Panc1 (cell line): ENCODE results near the gene CENPB. TPM values are rescaled to one million over a fixed set of nuclear protein-coding genes. Genes with fewer than 3 reads are reported as not detected.

Source experiments
- ATAC-seq: fragments of 200-7000 bp; cut with Tn5 transposase; 2 replicates; pipeline ENCODE4 v1.9.1; 2020; ENCODE audit warnings: mild to moderate bottlenecking, moderate library complexity
- BruUV-seq: library from RNA; stranded (reverse); fragments of 400-500 nt; replicated peaks from 2 replicates; lab custom pipeline; 2021; lab: Mats Ljungman, UMichigan
- CTCF ChIA-PET: fragments of 300-600 bp; sonication (Branson Sonifier 250); formaldehyde crosslinking; loops from one replicate; lab custom pipeline; 2022; ENCODE audit warnings: antibody characterized with exemption; lab: Charles Lee
- POLR2A ChIA-PET: fragments of 300-600 bp; sonication (Branson Sonifier 250); formaldehyde crosslinking; loops from one replicate; lab custom pipeline; 2022; ENCODE audit warnings: antibody characterized with exemption; lab: Charles Lee
- DNase-seq: peaks from one replicate; pipeline ENCODE4 v3.0.0-alpha.2; 2010; ENCODE audit warnings: low read depth, low spot score
- H3K27ac ChIP-seq: 2 replicates; pipeline ENCODE4 v1.5.1; 2011; ENCODE audit warnings: mild to moderate bottlenecking, low read length, inconsistent platforms
- H3K27me3 ChIP-seq: fragments of 200-500 bp; sonication (Bioruptor generic); 2 replicates; pipeline ENCODE4 v1.6.0; 2014; ENCODE audit warnings: low read length, inconsistent platforms; ENCODE audit not compliant: control insufficient read depth, insufficient read depth
- H3K36me3 ChIP-seq: fragments of 200-500 bp; sonication (Bioruptor generic); 2 replicates; pipeline ENCODE4 v1.5.1; 2014; ENCODE audit warnings: inconsistent platforms, mild to moderate bottlenecking, low read length, moderate library complexity; ENCODE audit not compliant: control insufficient read depth, insufficient read depth
- H3K4me1 ChIP-seq: 2 replicates; pipeline ENCODE4 v1.5.1; 2011; ENCODE audit warnings: inconsistent platforms, mild to moderate bottlenecking, low read length, moderate library complexity; ENCODE audit not compliant: control insufficient read depth, insufficient read depth
- H3K4me3 ChIP-seq, 2 experiments: 2 replicates each; pipeline ENCODE4 v1.5.1; 2011 to 2012; ENCODE audit warnings: low read depth in 2 of 2, low read length in 2 of 2, mild to moderate bottlenecking in 2 of 2, inconsistent platforms in 1 of 2, moderate library complexity in 1 of 2
- H3K9me3 ChIP-seq: fragments of 200-500 bp; sonication (Bioruptor generic); 2 replicates; pipeline ENCODE4 v1.5.1; 2014; ENCODE audit warnings: low read depth, mild to moderate bottlenecking, inconsistent platforms, low read length, moderate library complexity; ENCODE audit not compliant: control insufficient read depth, insufficient read depth
- POLR2AphosphoS5 ChIP-seq: IDR thresholded peaks from 2 replicates; pipeline ENCODE4 v1.6.1; 2012; ENCODE audit warnings: mild to moderate bottlenecking, low read depth, low read length, moderate library complexity
- SIN3A ChIP-seq: IDR thresholded peaks from 2 replicates; pipeline ENCODE4 v1.6.1; 2012; ENCODE audit warnings: low read depth, mild to moderate bottlenecking, low read length, moderate library complexity, borderline replicate concordance; ENCODE audit not compliant: insufficient read depth
- TCF7L2 ChIP-seq: IDR thresholded peaks from 2 replicates; pipeline ENCODE4 v1.6.1; 2011; ENCODE audit warnings: mild to moderate bottlenecking, low read depth, low read length, inconsistent platforms
- in situ Hi-C: cut with HindIII; loops from 2 replicates; pipeline ENCODE4 v1.10.0; 2016; ENCODE audit warnings: low sequenced_read_pairs, low pct_unique_long_range_greater_than_20kb
- intact Hi-C: fragments of 100-400 bp; cut with micrococcal nuclease; formaldehyde crosslinking; loops from one replicate; pipeline ENCODE4 v1.10.0; 2022; ENCODE audit not compliant: unreplicated experiment
- total RNA-seq: library from RNA; stranded (reverse); gene quantifications from one replicate; pipeline ENCODE4 v1.2.1, GENCODE V29; 2021; ENCODE audit not compliant: unreplicated experiment
- TF ChIP-seq, protein P1 (sequence below), 2 experiments: IDR thresholded peaks; 2 replicates each; pipeline ENCODE4 v1.6.1; 2011 to 2012; ENCODE audit warnings: low read depth in 2 of 2, control low read depth in 1 of 2, low read length in 1 of 2, mild to moderate bottlenecking in 1 of 2, moderate library complexity in 1 of 2; ENCODE audit not compliant: insufficient read depth in 1 of 2
- TF ChIP-seq, protein P2 (sequence below): fragments of 450-650 bp; IDR thresholded peaks from 2 replicates; pipeline ENCODE4 v1.5.1; 2017; ENCODE audit warnings: mild to moderate bottlenecking

The CENPB gene
- total RNA-seq, 1 experiment from 2014 or later, result 154 TPM

DNA sequence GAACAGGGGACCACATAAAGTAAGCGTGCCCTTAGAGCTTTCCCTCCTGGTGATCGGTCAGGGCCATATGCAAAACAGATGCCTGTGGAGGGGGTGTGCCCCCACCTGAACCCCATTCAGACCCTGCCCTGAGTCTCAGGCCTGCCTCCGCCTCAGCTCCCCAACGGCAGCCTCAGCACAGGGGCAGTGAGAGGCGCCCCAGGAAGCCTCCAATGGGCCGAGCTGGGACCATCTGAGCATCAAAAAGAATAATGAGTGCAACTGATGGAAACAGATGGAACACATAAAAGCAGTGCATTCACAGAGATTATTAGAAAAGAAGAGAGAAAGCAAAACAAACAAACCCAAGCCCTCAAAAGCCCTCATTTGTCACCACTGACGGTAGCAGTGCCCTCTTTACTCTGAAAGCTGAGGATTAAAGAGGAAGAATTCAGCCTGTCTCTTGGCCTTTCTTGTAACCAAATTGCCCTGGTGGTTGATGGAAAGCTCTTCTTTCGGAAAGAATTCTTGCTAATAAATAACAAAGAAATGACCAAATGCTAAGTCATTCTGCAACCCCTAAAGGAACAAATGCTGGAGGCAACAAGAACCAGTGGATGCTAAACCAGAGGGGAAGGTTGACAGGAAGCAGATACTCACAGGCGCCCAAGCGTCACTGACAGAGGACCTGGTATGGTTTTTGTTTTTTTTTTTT is 25.7 kb downstream of the CENPB start:
- CTCF ChIA-PET, result no interaction called here
- BruUV-seq, result no TSS peak
- in situ Hi-C loops, result no loop called here
- Histone ChIP-seq H3K27ac (no peak overlapping the region), H3K4me1 (peaks cover 5% of the 10 kb centered on the region), H3K36me3 (no peaks in the 10 kb centered on the region), H3K27me3 (no peaks in the 10 kb centered on the region), H3K9me3 (no peaks in the 10 kb centered on the region), H3K4me3 (no peak overlapping the region)
- ATAC-seq, result no peak
- TF ChIP-seq, protein P1, sequence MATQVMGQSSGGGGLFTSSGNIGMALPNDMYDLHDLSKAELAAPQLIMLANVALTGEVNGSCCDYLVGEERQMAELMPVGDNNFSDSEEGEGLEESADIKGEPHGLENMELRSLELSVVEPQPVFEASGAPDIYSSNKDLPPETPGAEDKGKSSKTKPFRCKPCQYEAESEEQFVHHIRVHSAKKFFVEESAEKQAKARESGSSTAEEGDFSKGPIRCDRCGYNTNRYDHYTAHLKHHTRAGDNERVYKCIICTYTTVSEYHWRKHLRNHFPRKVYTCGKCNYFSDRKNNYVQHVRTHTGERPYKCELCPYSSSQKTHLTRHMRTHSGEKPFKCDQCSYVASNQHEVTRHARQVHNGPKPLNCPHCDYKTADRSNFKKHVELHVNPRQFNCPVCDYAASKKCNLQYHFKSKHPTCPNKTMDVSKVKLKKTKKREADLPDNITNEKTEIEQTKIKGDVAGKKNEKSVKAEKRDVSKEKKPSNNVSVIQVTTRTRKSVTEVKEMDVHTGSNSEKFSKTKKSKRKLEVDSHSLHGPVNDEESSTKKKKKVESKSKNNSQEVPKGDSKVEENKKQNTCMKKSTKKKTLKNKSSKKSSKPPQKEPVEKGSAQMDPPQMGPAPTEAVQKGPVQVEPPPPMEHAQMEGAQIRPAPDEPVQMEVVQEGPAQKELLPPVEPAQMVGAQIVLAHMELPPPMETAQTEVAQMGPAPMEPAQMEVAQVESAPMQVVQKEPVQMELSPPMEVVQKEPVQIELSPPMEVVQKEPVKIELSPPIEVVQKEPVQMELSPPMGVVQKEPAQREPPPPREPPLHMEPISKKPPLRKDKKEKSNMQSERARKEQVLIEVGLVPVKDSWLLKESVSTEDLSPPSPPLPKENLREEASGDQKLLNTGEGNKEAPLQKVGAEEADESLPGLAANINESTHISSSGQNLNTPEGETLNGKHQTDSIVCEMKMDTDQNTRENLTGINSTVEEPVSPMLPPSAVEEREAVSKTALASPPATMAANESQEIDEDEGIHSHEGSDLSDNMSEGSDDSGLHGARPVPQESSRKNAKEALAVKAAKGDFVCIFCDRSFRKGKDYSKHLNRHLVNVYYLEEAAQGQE (IDR thresholded peaks at IDR 0.05; ENCODE audit: insufficient read depth in 1 of 2, low read depth in 2 of 2, low read length in 1 of 2), result no peak
- TF ChIP-seq TCF7L2 (no peak), POLR2AphosphoS5 (no peak), SIN3A (no peak)
- TF ChIP-seq, protein P2, sequence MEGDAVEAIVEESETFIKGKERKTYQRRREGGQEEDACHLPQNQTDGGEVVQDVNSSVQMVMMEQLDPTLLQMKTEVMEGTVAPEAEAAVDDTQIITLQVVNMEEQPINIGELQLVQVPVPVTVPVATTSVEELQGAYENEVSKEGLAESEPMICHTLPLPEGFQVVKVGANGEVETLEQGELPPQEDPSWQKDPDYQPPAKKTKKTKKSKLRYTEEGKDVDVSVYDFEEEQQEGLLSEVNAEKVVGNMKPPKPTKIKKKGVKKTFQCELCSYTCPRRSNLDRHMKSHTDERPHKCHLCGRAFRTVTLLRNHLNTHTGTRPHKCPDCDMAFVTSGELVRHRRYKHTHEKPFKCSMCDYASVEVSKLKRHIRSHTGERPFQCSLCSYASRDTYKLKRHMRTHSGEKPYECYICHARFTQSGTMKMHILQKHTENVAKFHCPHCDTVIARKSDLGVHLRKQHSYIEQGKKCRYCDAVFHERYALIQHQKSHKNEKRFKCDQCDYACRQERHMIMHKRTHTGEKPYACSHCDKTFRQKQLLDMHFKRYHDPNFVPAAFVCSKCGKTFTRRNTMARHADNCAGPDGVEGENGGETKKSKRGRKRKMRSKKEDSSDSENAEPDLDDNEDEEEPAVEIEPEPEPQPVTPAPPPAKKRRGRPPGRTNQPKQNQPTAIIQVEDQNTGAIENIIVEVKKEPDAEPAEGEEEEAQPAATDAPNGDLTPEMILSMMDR, result no peak
- intact Hi-C loops, result no loop called here
- POLR2A ChIA-PET, result no interaction called here
- DNase-seq, result no peak

DNA sequence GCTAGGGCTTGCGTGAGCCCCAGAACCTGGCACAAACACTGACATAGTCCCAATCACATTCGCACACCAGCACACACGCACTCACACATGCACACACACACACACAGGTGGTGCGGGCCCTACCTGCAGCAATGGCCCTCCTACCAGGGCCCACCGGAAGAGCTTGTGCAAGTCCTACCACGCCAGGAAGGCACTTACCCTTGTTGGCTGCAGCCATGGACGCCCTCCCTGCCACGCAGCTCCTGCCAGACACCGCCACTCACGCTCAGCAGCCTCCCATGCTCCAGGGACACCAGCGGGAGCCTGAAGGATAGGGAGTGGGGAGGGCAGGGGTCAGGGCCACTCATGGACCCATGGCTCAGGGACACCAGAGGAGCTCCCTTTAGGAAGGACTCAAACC is 26.7 kb downstream of the CENPB start:
- intact Hi-C loops, result no loop called here
- Histone ChIP-seq H3K4me1 (no peaks in the 10 kb centered on the region), H3K27ac (no peak overlapping the region), H3K27me3 (no peaks in the 10 kb centered on the region), H3K9me3 (no peaks in the 10 kb centered on the region), H3K4me3 (no peak overlapping the region), H3K36me3 (no peaks in the 10 kb centered on the region)
- TF ChIP-seq, protein P2, result no peak
- no peak for TF ChIP-seq POLR2AphosphoS5
- TF ChIP-seq SIN3A, result no peak
- TF ChIP-seq, protein P1 (IDR thresholded peaks at IDR 0.05; ENCODE audit: insufficient read depth in 1 of 2, low read depth in 2 of 2, low read length in 1 of 2), result no peak
- TF ChIP-seq TCF7L2, result no peak
- in situ Hi-C loops, result no loop called here
- CTCF ChIA-PET, result no interaction called here
- POLR2A ChIA-PET, result no interaction called here
- DNase-seq, result no peak
- no TSS peak for BruUV-seq
- ATAC-seq, result no peak
